GM12891 (cell line): Measurements from ENCODE around the gene CYP24A1.

Experiments used
- PAX5 ChIP-seq: IDR thresholded peaks from 2 replicates; pipeline ENCODE4 v1.6.1; 2011; ENCODE audit warnings: low read length, moderate library complexity, mild to moderate bottlenecking; ENCODE audit not compliant: insufficient read depth, severe bottlenecking
- POLR2A ChIP-seq: IDR thresholded peaks from 2 replicates; pipeline ENCODE4 v1.6.1; 2011; ENCODE audit warnings: low read depth, low read length, control low read depth
- POLR2AphosphoS5 ChIP-seq: IDR thresholded peaks from 2 replicates; pipeline ENCODE4 v1.6.1; 2011; ENCODE audit warnings: low read depth, low read length, control low read depth
- SPI1 ChIP-seq: IDR thresholded peaks from 2 replicates; pipeline ENCODE4 v1.6.1; 2011; ENCODE audit warnings: low read depth, low read length, control low read depth
- TAF1 ChIP-seq: IDR thresholded peaks from 2 replicates; pipeline ENCODE4 v1.6.1; 2011; ENCODE audit warnings: low read depth, low read length, control low read depth

DNA sequence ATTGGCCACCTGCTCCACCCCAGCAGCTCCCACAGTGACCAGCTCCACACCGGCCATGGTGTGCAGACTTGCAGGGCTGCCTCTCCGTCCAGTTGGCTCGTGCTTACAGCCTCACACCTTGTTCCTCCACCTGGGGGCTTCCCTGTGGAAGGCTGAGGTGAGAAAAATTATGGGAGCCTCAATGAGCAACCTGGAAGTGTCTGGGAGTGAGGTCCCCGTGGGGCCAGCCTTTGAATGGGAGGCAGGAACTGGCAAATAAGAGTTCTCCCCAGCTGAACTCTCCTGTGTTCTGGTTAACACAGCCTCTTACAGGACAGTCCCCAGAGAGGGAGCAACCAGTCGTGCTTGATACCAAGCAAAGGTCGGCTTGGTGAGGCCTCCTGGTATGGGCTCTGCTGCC is 30.3 kb upstream of the CYP24A1 start:
- TF ChIP-seq POLR2A (no peak), POLR2AphosphoS5 (no peak), TAF1 (no peak), PAX5 (no peak), SPI1 (no peak)
